Astrocyte of the cerebellum (primary cell): ENCODE measurements around the gene ATP8A2.
A peak's percentile ranks its signal among the peaks of the same experiment; 100 is the strongest.
"Not testable (repeated sequence)": the region's sequence is repeated elsewhere in the genome, so short reads cannot be mapped to it uniquely, and the experiment has no call there.

ENCODE experiments used
- DNase-seq: peaks from one replicate; pipeline ENCODE4 v3.0.0-alpha.2; 2011; ENCODE audit warnings: low read depth
- H3K4me3 ChIP-seq: 2 replicates; pipeline ENCODE4 v1.5.1; 2011; ENCODE audit warnings: mild to moderate bottlenecking, low read depth, low read length, moderate library complexity
- CTCF ChIP-seq: IDR thresholded peaks from 2 replicates; pipeline ENCODE4 v1.5.1; 2012; ENCODE audit warnings: low read length, low read depth, moderate library complexity, mild to moderate bottlenecking; ENCODE audit errors: missing control alignments
- in situ Hi-C: cut with HindIII; loops from 2 replicates; pipeline ENCODE4 v1.10.0; 2017; ENCODE audit warnings: low sequenced_read_pairs

ATP8A2 gene

GRCh38 chr13:25807562-25807961 is 435.8 kb downstream of the ATP8A2 start:
- in situ Hi-C loops = no loop called here
- no peak for DNase-seq
- H3K4me3 ChIP-seq = no peak overlapping the region
- TF ChIP-seq CTCF = no peak

GRCh38 chr13:25811506-25811905 is 439.7 kb downstream of the ATP8A2 start:
- H3K4me3 ChIP-seq = no peak overlapping the region
- no peak for DNase-seq
- in situ Hi-C loops = no loop called here
- no peak for TF ChIP-seq CTCF

GRCh38 chr13:25816239-25816638 is 444.5 kb downstream of the ATP8A2 start:
- no peak for TF ChIP-seq CTCF
- DNase-seq = no peak
- in situ Hi-C loops = no loop called here
- no peak overlapping the region for H3K4me3 ChIP-seq

- H3K4me3 ChIP-seq = no peak overlapping the region
- peak; percentile 89 for DNase-seq
- in situ Hi-C loops = no loop called here
- TF ChIP-seq CTCF = no peak
Observed at GRCh38 chr13:25819856-25820530, 448.2 kb downstream of the ATP8A2 start.

GRCh38 chr13:25821776-25822175 is 450.0 kb downstream of the ATP8A2 start:
- no peak for DNase-seq
- in situ Hi-C loops = no loop called here

GRCh38 chr13:25827221-25827620 is 455.4 kb downstream of the ATP8A2 start:
- in situ Hi-C loops, DNase-seq, H3K4me3 ChIP-seq: not testable (repeated sequence)

More at GRCh38 chr13:25821776-25822175, 450.0 kb downstream of the ATP8A2 start:
- no peak overlapping the region for H3K4me3 ChIP-seq
- TF ChIP-seq CTCF = no peak

GRCh38 chr13:25827831-25828465 is 456.2 kb downstream of the ATP8A2 start:
- H3K4me3 ChIP-seq = no peak overlapping the region
- in situ Hi-C loops = no loop called here
- DNase-seq = no peak
- no peak for TF ChIP-seq CTCF
